Stromal cell of bone marrow (primary cell): ENCODE measurements around the gene VCP.

Source experiments
- DNase-seq: peaks from one replicate; pipeline ENCODE4 v3.0.0-alpha.2; 2012; ENCODE audit warnings: low read depth

The VCP gene

DNA sequence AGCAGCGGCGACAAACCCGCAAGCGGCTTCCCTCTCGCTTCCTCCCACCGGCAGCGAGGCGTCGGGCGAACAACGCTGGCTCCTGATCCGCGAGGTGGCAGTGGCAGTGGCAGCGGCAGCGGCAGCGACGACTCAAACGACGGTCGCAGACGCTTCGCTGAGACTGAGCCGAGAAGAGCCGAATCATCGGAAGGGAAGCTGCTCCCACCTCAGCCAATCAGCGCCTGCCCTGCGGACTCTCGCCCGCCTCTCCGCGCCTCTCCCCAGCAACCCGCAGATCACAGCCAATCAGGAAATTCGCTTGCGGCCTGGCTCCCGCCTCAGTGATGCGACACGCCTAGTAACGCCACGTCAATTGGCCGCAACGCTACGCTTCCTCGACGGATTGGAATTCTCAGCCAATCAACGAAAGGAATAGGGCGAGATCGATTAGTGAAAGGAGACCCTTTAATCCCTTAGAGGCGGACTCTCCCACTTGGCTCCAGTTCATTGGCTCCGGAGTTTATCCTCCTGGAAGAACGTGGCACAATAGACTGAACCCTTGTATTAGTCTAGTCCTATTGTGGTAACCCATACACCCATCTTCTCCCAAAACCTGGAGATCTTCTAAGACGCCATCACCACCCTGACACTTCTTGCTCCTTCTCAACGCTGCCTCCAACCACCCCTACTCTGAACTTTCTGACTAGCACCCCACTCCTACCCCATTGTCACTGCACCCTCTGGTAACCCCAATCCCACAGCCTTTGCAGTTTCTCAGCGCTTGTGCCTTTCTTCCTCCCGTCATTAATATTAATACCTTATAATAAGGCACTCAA, at the start of gene VCP:
Gene VCP (minus strand): TSS at position 165 of the 818 bp plus-strand sequence. CDS start 272 bp downstream, outside the sequence.
- peak; percentile 99 for DNase-seq

DNA sequence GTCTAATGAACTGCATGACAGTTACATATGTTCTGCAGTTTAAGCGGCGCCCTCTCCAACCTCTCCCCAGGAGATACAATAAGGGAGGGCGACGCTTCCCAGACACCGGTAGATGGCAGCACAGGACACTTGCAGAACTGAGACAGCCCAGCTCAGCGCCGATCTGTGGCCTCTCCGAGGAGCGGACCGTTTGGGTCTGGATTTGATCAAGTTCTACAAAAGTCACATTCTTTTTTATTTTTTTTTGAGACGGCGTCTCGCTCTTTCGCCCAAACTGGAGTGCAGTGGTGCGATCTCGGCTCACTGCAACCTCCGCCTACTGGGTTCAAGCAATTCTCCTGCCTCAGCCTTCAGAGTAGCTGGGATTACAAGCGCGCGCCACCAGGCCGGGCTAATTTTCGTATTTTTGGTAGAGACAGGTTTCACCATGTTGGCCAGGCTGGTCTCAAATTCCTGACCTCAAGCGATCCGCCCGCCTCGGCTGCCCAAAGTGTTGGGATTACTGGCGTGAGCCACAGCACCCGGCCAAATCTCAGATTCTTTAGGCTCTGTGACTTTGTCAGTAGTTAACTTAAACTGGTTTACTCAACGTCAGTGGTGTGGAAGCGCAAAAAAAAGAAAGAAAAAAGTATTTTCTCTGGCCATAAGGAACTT, 44.6 kb upstream of the VCP start:
- peak; percentile 96 for DNase-seq

- DNase-seq, result no peak
These were observed 44.1 kb upstream of the VCP start for GRCh38 chr9:35116539-35116897.

DNA sequence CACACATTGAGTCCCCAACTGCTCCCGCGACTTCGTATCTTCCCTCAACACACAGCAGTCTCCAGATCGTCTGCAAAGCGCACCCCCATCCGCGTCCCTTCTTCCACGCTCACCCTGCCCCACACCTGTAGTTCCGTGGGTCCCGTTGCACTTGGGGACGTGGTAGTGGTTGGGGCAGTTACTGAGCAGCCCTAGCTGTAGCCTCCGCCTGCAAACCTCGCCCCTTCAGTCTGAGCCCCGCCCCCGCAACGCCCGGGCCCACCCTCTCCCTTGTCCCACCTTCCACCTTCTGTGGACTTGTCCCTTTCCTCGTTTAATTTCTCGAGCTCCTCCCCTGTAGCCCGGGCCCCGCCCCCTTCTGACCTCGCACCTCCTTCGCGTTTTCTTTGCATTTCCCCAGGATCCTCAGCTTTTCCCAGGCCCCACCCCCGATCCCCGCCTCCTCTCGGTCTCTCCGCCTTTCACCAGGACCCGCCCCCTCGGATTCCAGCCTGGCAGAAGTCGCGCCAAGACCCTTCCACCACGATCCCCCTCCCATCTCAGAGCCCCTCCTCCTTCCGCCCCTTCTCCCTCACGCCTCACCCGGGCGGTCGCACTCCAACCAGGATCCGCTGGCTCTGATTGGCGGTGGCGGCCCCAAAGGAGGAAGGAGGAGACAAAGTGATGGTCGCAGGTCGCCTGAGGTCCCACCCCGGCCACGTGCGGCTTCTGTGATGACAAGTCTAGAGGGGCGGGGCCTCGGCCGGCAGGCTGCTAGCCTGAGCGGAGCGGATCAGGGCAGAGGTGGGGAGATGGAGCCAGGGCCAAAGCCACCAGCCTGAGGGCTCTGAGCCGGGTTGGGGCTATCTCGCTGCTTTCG, 43.5 kb upstream of the VCP start, which contains the start of gene ATOSB:
Gene ATOSB (minus strand): TSS at position 183 of the 859 bp plus-strand sequence. CDS start 7,588 bp downstream, outside the sequence.
- DNase-seq, result peak; percentile 94

DNA sequence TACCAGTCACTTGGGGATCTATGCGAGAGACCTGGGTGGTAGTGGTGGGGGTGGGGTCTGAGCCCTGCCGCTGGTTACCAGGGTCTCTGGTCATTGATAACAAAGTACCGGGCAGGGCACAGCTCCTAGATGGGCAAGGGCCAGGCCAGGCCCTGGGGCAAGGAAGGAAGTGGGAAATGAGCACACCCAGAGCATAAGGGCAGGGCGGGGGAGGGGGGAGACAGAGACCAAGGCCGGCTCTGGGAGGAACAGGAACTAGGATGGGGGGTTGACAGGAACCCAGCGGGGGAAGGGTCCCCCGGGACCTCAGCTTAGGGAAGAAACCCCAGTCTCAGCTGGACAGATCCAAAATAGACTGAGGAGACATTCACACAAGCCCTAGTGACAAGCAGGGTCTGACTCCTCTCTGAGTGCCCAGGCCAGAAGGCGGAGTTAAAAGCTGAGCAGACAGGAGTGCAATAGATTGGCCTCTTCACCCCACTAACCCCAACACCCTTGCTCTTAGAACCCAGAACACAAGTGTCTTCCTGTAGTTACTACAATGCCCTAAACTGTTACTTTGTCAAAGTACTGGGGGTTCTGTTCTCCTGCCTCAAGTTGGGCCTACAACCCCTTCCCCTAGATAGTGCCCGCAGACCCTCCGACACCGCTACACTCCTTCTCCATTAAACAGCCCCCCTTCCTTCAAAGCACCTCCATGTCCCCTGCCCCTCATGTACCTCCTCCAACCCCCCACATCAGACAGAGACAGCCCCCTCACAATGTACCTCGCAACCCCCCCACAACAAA, 42.6 kb upstream of the VCP start:
- peak; percentile 45 for DNase-seq

- peak; percentile 98 for DNase-seq
These were observed 41.9 kb upstream of the VCP start for GRCh38 chr9:35114113-35114839.

DNA sequence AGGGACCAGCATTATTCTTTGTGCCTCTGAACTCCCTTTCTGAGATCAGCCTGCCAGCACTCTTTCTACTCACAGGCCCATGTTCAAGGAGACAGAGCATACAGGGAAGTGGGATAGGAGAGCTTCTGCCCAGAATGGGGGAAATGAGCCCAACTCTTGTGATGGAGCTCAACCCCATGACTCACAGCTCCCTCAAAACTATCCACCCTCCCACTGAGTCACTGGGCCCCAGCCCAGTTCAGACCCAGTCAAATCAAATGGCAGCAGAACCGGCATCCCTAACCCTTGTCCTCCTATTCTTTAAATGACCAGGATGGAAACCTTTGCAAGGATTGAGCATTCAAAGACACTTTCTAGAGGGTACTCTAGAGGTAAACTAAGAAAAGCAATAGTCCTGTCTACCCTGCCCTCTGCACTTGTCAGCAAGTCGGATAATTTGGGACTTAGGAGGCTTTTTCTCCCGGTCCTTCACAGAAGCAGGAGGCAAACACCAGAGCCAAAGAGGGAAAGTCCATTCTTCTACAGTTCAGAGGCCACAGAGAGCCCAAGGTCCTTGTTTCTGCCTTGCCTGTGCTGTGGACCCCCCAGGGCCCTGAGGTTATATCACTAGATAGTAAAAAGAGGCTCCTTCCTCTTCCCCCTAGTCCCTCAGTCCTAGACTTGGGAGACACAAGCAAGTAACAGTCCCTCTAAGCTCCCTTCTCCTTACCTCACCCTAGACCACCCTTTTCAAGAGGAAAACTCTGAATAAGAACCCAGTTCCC, 40.0 kb upstream of the VCP start:
- peak; percentile 89 for DNase-seq

DNA sequence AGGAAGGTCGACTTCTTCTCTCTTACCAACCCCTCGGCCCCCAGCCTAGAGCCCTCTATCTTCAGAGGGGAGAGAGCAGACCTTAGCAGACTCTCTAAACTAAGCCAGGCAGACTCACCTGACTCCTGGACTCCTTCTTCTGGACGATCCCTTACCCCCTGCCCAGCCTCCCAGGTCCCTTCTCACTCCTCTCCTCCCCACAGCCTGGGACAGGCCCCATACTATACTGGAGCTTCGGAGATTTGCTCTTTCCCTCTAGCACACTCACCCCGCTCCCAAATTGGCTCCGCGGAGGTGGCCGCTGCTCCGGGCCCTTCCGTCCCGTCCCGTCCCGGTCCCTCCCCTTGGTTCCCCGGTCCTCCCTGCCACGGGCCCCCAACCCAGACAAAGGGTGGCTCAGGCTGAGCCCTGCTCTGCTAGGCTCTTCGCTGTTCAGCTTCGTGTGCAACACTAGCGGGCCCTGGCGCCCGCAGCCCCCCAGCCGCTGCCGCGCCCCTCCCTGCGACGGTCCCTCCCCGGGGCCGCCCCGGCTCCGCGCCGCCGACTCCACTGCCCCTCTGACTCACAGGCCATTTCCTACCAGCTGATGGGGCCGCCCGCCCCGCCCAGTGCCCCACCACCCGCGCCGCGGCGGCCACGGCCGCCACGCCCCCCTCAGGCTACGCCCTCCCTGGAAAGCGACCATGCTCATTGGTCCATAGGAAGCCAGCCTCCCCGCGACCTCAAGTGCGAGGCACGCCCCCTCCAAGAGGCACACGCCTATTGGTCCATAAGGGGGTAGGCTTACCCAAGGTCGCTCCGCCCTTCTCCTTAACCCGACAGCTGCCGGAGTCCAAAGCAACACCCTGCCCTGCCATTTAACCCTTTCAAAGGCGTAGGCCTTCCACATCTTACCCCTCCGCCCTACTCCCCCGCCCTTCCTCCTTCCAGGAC, 38.8 kb upstream of the VCP start:
- peak; percentile 99 for DNase-seq

- no peak for DNase-seq
These were observed 37.9 kb upstream of the VCP start for GRCh38 chr9:35110327-35110761.

GRCh38 chr9:35108946-35109575, 36.6 kb upstream of the VCP start:
- no peak for DNase-seq

DNA sequence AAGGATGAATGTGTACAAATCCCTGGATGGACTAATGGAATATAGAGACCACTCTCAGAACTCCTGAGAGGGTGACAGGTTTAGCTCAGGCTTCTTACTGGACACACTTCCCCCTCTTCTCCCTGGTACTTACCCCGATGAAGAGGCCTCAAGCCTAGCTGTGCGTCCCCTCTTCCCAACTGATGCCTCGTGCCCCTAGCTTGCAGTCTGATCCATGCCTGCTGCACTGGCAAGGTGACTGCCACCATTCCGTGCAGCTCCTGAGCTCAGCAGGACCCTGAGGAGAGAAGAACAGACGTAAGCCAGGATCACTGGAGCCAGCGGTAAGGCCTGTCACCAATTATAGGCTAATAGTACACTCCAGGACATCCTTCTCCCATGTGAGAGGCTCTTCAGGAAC, 36.0 kb upstream of the VCP start:
- no peak for DNase-seq

- no peak for DNase-seq
These were observed 35.2 kb upstream of the VCP start for GRCh38 chr9:35107297-35108290.

DNA sequence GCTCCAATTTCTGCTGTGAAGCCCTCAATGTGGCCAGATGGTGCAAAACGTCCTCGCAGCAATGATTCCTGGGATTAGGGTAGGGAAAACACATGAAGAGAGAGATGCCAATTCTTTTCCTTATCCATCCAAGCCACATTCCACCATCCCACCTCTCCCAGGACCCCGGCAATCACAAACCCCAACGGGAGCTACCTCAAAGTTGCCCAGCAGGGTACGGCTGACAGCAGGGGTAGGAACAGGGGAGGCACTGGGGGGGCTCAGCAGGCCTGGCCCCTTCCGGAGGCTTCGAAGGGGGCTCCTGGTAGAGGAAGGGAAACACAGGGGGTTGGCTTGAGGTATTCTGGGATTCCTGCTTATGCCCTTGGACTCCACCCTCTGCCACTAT, 33.9 kb upstream of the VCP start:
- no peak for DNase-seq

GRCh38 chr9:35105571-35106342, 33.3 kb upstream of the VCP start:
- no peak for DNase-seq

DNA sequence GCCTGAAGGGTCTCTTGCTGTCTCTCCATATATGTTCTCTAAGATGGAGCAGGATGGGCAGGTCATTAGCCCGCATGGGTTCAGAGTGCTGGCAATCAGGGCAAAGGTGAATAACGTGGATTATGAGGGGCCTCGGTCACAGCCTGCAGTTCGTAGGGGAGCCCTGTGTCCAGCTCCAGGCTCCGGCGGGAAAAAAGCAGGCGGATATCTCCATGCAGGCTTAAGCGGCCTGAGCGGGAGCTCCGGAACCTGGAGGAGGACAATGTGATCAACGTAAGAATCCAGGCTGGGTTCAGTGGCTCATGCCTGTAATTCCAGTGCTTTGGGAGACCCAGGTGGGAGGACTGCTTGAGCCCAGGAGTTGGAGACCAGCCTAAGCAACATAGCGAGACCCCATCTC, 32.7 kb upstream of the VCP start:
- no peak for DNase-seq

DNA sequence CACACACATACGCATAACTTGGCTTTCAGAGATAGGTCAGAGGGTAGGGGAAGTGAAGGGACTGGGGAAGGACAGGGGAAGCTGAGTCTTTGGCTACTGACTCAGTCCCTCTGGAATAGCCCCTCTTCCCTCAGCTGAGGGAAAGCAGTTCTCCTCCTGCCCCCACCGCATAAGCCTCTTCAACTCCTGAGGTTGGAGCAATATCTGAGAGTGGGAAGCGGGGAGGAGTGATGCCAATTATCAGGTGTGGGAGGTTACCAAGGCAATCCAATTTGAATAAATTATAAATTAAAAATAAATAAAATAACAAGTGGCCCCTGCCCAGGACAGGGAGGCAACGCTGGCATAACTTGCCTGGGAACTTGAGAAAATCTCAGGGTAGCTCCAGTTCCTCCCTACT, 32.2 kb upstream of the VCP start:
- no peak for DNase-seq
